HG03196 (cell line): ENCODE data around the gene MRAP2.
"Not testable (repeated sequence)": the region's sequence is repeated elsewhere in the genome, so short reads cannot be mapped to it uniquely, and the experiment has no call there.

Experiments used
- ATAC-seq: cut with Tn5 transposase; IDR thresholded peaks from one replicate; pipeline ENCODE4 v1.9.1; 2021; ENCODE audit not compliant: unreplicated experiment

MRAP2 gene

DNA sequence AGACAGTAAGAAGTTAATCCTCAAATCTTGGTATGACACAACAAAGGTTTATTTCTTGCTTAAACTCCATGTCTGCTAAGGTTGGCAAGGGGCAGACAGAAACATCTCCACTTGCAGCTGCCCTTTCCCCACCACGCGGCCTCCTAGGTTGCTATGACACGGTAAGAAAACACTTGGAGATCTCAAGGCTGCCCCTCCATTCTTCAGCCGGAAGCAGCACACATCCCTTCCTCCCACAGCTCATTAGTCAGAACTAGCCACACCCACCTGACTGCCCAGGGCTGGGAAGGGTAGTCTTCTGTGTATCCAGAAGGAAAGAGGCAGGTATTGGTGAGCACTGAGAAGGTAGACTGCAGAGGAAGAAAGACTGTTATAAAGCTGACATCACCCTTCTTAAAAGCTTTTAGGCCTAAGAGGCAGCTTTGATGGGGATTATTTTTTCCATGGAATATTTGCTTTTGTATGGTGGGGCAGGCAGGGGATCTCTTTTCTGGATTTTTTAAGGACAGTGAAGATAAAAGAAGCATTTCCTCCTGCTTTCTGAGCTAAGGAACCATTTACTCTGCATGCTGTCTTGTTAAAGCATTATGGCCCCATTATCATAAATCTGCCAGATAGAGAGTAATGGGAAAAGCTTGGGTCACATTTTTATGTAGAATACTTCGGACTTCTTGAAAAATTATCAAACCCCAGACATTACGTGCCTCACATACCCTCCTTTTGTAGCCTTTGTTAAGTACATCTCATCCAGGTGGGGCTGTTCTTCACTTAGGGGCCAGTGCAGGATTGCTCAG lies 41.6 kb downstream of the MRAP2 start:
- ATAC-seq, result no peak

DNA sequence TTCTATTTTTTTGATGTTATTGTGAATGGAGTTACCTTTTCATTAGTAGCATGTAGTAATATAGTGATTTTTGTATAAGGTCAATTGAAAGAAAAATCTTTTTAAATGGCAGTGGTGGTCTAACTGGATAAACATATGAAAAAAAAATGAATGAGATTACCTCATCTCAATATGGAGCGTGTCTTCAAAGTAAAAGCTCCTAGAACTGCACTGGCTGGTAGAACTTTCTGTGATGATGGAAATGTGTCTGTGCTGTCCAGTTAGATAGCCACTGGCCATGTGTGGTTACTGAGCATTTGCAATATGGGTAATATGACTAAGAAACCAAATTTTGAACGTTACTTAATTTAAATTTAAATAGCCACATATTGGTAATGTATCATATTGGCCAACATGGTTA lies 44.1 kb downstream of the MRAP2 start:
- no peak for ATAC-seq

DNA sequence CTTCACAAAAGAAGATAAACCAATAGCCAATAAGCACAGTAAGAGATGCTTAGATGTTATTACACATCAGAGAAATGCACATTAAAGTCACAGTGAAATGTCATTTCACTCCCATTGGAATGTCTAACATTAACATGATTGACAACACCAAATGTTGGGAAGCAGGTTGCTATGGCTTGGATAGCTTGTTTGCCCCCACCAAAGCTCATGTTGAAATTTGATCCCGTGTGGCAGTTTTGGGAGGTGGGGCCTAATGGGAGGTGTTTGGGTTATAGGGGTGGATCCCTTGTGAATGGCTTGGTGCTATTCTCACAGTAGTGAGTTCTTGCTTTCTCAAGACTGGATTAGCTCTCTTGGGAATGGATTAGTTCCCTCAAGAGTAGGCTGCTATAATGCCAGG lies 44.8 kb downstream of the MRAP2 start:
- ATAC-seq, result no peak

DNA sequence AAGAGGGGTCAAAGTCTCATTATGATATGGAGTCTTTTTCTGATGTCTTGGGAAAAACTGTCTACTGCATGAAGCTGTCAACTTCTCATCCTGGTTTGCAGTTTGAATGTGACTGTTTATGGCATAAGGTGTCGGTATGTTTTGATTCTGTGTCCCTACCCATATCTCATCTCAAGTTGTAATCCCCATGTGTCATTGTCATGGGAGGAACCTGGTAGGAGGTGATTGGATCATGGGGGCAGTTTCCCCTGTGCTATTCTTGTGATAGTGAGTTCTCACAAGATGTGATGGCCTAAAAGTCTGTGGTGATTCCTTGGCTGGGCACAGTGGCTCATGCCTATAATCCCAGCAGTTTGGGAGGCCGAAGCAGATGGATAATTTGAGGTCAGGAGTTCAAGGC lies 47.6 kb downstream of the MRAP2 start:
- ATAC-seq, result no peak

DNA sequence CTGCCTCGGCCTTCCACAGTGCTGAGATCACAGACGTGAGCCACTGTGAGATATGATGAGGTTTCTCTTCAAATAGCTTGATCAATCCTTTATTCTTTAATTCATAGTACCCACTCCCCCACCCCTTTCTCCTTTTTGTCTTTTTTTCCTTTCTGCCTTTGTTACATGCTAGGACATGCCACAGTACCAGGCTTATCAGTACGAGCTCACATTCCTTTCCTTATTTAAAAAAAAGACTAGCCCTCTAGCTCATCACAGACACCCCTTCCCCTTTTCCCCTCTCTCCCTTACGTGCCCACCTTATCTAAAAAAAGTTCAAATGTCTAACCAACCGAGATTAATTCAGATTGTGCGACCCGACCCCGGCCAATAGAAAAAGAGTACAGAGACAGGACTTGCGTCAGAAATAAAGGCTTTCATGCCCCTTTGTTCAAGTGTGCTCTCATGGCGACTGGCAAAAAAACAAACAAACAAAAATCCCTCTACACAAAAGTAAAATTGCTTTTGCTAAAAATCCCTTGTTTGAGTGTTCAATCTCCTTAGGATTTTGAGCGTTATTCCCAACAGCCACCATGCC lies 49.2 kb downstream of the MRAP2 start:
- ATAC-seq, result no peak

GRCh38 chr6:84084705-84085104 lies 51.1 kb downstream of the MRAP2 start:
- ATAC-seq, result not testable (repeated sequence)

DNA sequence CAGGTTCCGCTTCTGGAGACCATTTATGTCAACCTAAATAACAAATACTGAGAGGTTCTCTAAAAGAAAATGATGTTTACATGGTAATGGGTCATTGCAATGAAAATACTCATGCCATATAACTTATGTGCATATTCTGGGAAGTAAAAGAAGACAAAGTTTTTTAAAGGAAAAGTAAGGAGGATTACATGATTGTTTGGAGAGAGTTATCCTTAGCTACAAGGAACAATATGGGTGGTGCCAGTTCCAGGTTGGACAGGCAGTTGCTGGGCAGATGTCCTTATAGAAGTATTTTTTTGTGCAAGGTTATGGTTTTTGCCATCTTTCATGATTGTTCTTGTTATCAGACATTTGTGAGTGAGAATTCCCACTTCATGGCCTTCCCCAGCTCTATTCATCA lies 52.5 kb downstream of the MRAP2 start:
- ATAC-seq, result no peak

GRCh38 chr6:84086545-84087429 lies 53.2 kb downstream of the MRAP2 start:
- no peak for ATAC-seq

DNA sequence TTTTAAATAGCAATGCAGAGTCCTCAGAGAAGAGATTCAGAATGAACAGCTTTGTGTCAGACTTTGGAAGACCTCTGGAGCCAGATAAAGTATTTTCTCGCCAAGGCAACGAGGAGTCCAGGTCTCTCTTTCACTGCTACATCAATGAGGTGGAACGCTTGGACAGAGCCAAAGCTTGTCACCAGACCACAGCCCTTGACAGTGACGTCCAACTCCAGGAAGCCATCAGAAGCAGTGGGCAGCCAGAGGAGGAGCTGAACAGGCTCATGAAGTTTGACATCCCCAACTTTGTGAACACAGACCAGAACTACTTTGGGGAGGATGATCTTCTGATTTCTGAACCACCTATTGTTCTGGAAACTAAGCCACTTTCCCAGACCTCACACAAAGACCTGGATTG lies 55.5 kb downstream of the MRAP2 start:
- no peak for ATAC-seq

DNA sequence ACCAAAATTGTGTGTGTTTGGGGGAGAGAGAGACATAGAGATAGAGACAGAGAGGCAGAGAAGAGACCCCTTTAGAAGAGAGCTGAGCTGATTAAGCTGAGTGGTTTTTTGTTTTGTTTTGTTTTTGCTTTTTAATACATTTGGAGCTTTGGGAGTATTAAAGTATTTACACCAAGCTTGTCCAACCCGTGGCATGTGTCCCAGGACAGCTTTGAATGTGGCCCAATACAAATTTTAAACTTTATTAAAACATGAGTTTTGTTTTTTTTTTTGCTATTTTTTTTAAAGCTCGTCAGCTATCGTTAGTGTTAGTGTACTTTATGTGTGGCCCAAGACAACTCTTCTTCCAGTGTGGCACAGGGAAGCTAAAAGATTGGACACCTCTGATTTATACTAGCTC lies 56.0 kb downstream of the MRAP2 start:
- ATAC-seq, result no peak

DNA sequence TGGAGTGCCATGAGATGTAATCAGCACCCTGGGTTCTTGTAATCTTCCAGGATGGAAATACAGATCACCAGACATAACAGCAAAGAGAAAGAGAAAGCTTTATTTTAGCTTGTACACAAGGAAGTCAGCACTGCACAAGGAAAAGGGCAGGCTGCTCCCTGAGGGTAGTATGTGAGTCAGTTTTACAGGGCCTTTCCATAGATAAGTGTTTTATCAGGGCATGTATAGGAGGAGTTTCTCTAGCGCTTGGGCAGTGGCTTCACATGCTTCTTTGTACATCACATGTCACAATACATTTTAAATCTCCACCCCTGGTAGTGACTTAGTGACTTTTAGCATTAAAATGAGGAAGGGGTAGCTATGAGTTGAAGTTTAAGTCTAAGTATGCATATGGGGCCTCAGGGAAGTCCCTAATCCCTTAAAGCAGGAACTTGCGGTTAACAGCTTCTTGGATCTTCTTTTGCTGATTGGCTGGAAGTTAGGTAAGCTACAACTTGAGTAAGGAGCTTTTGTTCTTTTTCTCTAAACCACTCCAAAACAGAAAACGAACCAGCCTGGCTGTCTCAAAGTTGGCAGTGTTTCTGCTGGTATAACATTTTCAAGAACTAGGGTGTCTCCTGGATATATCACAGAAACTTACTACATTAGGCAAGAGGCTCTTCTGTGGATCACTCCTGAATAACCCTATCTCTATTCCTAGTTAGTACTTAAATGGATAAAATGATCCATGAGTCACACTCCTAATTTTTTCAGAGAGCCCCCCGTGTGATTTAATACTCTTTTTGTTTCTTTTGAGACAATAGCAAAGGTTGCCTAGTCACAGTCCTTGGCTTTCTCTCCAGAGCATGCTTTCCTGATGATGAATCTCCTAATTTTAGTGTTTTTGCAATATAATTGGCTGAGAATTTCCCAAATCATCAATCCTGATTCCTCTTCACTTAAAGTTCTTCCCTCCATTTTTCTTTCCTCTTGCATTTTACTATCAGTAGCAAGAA lies 60.2 kb downstream of the MRAP2 start:
- ATAC-seq, result no peak

- ATAC-seq, result no peak
Observed at GRCh38 chr6:84095156-84095555, 61.6 kb downstream of the MRAP2 start.

DNA sequence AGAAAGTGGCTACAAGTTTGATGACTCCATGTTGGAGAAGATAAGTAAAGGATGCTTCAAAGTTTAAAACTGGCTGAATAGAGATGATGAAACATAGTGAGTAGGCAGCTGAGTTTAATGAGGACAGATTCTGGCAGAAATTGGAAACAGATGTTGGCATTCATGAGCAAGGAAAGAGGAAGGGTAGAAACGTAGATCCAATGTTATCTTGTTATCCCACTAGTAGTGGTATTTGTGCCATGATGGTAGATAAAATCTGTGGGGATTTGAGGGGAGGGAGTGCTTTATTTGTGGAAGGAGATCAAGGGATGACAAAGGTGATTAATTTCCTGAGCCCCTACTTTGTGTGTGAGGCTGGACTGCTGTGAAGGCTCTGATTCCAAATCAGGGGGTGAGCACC lies 69.5 kb downstream of the MRAP2 start:
- no peak for ATAC-seq

GRCh38 chr6:84105215-84105924 lies 71.8 kb downstream of the MRAP2 start:
- ATAC-seq, result not testable (repeated sequence)

DNA sequence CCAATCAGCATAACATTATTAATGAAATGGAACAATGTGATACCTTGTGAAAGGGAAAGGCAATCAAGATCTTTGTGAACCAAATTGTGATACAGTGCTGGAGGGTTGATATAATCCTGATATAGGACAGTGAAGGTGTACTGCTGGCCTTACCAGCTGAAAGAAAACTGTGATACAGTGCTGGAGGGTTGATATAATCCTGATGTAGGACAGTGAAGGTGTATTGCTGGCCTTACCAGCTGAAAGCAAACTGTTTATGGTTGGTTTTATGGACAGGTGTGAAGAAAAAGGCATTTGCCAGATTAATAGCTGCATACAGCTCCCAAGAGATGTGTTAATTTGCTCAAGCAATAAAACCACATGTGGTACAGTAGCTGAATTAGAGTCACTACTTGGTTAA lies 73.9 kb downstream of the MRAP2 start:
- ATAC-seq, result no peak

- ATAC-seq, result not testable (repeated sequence)
Observed at GRCh38 chr6:84111351-84111750, 77.8 kb downstream of the MRAP2 start.

- not testable (repeated sequence) for ATAC-seq
Observed at GRCh38 chr6:84114933-84115594, 81.5 kb downstream of the MRAP2 start.

DNA sequence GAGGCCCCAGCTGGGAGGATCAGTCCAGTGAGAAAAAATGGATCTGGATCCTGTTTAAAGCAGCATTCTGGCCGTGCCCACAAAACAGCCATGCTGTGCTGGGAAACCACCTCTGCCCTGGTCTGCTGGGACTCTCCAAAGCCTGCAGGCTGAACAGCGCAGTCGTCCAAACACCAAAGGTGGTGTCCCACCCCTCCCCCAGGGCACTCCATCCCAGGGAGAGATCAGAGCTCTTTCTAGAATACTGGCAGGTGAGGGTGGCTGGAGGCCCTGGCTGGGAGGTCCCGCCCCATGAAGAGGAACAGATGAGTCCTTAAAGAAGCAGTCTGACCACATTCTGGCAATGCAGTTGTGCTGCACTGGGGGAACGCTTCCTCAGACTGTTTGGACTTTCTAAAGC lies 84.6 kb downstream of the MRAP2 start:
- ATAC-seq, result no peak

DNA sequence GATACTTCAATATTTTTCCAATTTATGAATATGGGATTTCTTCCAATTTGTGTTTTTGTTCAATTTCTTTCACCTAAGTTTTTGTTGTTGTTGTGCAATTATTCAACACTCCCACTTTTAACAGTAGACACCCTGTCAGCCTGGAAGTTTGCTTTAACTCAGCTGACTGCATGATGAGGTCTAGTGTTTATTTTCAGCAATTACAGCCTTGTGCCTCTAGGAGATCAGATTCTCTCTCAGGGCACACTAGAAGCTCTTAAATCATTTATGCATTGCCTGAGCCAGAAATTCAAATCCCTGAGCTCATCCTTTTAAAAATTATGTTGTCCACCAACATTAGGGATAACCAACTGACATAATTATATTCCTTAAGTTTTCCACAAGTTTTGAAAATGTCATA lies 85.7 kb downstream of the MRAP2 start:
- ATAC-seq, result no peak
